Smooth muscle cell of the brain vasculature (primary cell): Measurements from ENCODE around the gene ABCA4.
"Not testable (repeated sequence)": the region's sequence is repeated elsewhere in the genome, so short reads cannot be mapped to it uniquely, and the experiment has no call there.

Source experiments
- DNase-seq: peaks from one replicate; pipeline ENCODE4 v3.0.0-alpha.2; 2012; ENCODE audit warnings: low read depth, low spot score

The ABCA4 gene

GRCh38 chr1:94009304-94009703, 111.6 kb downstream of the ABCA4 start:
- DNase-seq, result no peak

GRCh38 chr1:94006604-94007003, 114.3 kb downstream of the ABCA4 start:
- DNase-seq, result no peak

- DNase-seq, result no peak
Observed at GRCh38 chr1:94004924-94005323, 116.0 kb downstream of the ABCA4 start.

GRCh38 chr1:94002046-94002787, 118.7 kb downstream of the ABCA4 start:
- DNase-seq, result no peak

GRCh38 chr1:94001397-94002045, 119.4 kb downstream of the ABCA4 start:
- no peak for DNase-seq

GRCh38 chr1:94000510-94001282, 120.3 kb downstream of the ABCA4 start:
- DNase-seq, result no peak

GRCh38 chr1:93999840-94000415, 121.0 kb downstream of the ABCA4 start:
- no peak for DNase-seq

GRCh38 chr1:93998532-93998931, 122.4 kb downstream of the ABCA4 start:
- DNase-seq, result not testable (repeated sequence)

GRCh38 chr1:93997756-93998155, 123.2 kb downstream of the ABCA4 start:
- DNase-seq, result no peak

- DNase-seq, result peak; percentile 28
Observed at GRCh38 chr1:93995837-93996536, 125.0 kb downstream of the ABCA4 start.

- DNase-seq, result no peak
Observed at GRCh38 chr1:93993731-93994130, 127.2 kb downstream of the ABCA4 start.

GRCh38 chr1:93992954-93993353, 128.0 kb downstream of the ABCA4 start:
- no peak for DNase-seq

- DNase-seq, result no peak
Observed at GRCh38 chr1:93992190-93992589, 128.8 kb downstream of the ABCA4 start.

- no peak for DNase-seq
Observed at GRCh38 chr1:93991271-93991670, 129.7 kb downstream of the ABCA4 start.

- DNase-seq, result not testable (repeated sequence)
Observed at GRCh38 chr1:93990477-93990876, 130.5 kb downstream of the ABCA4 start.

GRCh38 chr1:93990010-93990409, 130.9 kb downstream of the ABCA4 start:
- no peak for DNase-seq

GRCh38 chr1:93989601-93990000, 131.3 kb downstream of the ABCA4 start:
- DNase-seq, result no peak

- DNase-seq, result no peak
Observed at GRCh38 chr1:93988634-93989350, 132.2 kb downstream of the ABCA4 start.

GRCh38 chr1:93981274-93981667, 139.7 kb downstream of the ABCA4 start:
- no peak for DNase-seq

GRCh38 chr1:93980320-93981273, 140.4 kb downstream of the ABCA4 start:
- no peak for DNase-seq
